D721Med (cell line): ENCODE measurements around the gene SPRED2.

Experiments
- DNase-seq: peaks from one replicate; pipeline ENCODE4 v3.0.0; 2011; ENCODE audit warnings: low spot score; ENCODE audit not compliant: insufficient read length
- FAIRE-seq: peaks from 2 replicates; lab custom pipeline; 2011; peaks lifted over from hg19 to GRCh38; lab: Jason Lieb, UNC
- CTCF ChIP-seq: IDR thresholded peaks from 2 replicates; pipeline ENCODE4 v1.5.1; 2012; ENCODE audit warnings: mild to moderate bottlenecking, control low read depth; ENCODE audit not compliant: insufficient read depth; ENCODE audit errors: missing control alignments

Gene SPRED2

DNA sequence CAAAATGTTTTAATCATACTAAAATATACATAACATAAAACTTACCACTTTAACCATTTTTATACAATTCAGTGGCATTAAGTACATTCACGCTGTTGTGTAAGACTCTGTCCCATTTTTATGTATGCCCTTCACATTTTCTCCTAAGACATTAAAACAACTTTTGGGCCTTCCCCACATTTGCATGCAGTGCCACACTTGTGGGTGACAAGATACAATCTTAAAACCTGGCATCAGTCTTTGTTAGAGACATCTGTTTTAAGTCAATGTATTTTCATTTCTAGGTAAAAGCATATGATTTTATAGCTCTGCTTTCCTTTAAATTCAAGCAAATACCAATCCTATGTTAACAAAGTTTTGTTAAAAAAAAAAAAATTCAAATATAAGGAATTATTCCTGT lies 17.3 kb downstream of the SPRED2 start:
- DNase-seq (no peak), FAIRE-seq (no peak)
- no peak for TF ChIP-seq CTCF

GRCh38 chr2:65413610-65414009 lies 18.8 kb downstream of the SPRED2 start:
- FAIRE-seq = no peak
- DNase-seq = no peak
- no peak for TF ChIP-seq CTCF

- no peak for TF ChIP-seq CTCF
- FAIRE-seq (no peak), DNase-seq (no peak)
These were observed 19.3 kb downstream of the SPRED2 start for GRCh38 chr2:65413106-65413505.

DNA sequence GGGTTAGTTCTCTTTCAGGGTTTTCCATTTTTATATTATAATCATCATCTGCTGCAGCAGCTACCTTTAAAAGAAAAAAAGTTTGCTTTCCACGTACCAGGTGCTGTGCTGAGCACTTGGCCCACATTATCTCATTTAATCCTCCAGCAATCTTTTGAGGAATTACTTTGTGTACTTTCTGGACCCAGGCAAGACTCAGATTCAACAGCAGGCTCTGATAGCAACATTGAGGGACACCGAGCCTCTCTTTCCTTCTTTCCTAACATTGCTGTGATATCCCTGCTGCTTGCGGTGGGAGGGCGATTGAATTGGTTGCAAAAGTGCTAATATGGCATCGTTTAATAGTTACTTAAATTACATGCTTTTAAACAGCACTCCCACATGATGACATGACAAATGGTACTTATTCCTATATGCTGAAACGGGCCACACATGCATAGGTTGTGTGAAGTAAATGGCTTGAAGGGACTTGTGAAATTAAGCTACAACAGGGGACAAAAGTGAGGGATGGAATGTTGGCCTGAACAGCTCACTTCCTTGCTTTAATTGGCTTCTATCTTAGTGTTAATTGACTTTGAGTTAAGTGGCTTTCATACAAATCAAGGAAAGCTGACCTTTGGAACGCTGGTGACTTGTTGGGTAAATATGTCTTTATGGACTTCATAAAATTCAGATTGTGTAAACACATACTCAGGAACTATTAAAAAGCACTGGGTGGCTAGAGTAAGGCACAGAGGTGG lies 21.2 kb downstream of the SPRED2 start:
- no peak for TF ChIP-seq CTCF
- FAIRE-seq = no peak
- no peak for DNase-seq

DNA sequence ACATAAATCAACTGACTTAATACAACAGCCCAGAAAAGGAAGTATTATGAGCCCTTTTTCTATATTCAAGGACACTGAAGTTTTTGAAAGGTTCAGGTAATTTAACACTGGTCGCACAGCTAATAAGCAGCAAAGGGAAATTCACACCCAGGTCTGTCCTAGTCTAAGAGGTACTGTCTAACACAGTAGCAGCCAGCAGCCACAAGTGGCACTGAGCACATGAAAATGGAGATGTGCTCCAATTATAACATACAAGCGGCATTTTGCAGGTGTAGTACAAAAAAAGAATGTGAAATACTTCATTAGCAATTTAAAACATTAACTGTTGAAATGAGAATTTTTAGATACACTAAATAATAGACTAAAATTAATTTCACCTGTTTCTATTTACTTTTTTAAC lies 23.4 kb downstream of the SPRED2 start:
- FAIRE-seq (no peak), DNase-seq (no peak)
- TF ChIP-seq CTCF = no peak

DNA sequence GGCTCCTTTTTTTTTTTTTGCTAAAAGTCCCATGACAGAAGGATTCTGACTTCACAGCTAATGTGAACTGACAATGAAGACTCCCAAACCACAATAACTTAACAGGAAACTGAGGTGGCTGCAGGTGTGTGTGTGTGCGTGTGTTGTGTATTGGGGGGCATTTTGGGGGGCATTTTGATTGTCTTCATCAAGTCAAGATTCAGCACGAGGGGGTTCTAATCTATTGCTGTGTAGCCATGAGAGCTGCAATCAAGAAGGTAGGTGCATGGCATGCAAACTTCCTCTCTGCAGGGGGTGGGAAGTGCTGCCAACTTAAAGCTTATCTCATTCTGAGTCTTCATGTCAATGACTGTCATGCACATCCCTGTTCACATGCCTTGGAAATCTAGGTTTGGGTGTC lies 25.2 kb downstream of the SPRED2 start:
- no peak for TF ChIP-seq CTCF
- FAIRE-seq (no peak), DNase-seq (no peak)

GRCh38 chr2:65404988-65405697 lies 27.3 kb downstream of the SPRED2 start:
- FAIRE-seq (no peak), DNase-seq (no peak)
- TF ChIP-seq CTCF = no peak
